Ishikawa (cell line): Measurements from ENCODE around the gene FIBCD1.

Source experiments
- CEBPB ChIP-seq: IDR thresholded peaks from 2 replicates; pipeline ENCODE4 v1.6.1; 2012
- CREB1 ChIP-seq: IDR thresholded peaks from 2 replicates; pipeline ENCODE4 v1.6.1; 2012; ENCODE audit warnings: low read depth
- EGR1 ChIP-seq: IDR thresholded peaks from 2 replicates; pipeline ENCODE4 v1.6.1; 2012
- EP300 ChIP-seq: IDR thresholded peaks from 2 replicates; pipeline ENCODE4 v1.6.1; 2012; ENCODE audit warnings: borderline replicate concordance
- FOXM1 ChIP-seq: IDR thresholded peaks from 2 replicates; pipeline ENCODE4 v1.6.1; 2012; ENCODE audit warnings: low read depth, borderline replicate concordance
- MAX ChIP-seq: IDR thresholded peaks from 2 replicates; pipeline ENCODE4 v1.6.1; 2012
- NFIC ChIP-seq: IDR thresholded peaks from 2 replicates; pipeline ENCODE4 v1.6.1; 2012
- RAD21 ChIP-seq: IDR thresholded peaks from 2 replicates; pipeline ENCODE4 v1.6.1; 2012; ENCODE audit warnings: low read depth
- REST ChIP-seq: IDR thresholded peaks from 2 replicates; pipeline ENCODE4 v1.6.1; 2012; ENCODE audit warnings: low read depth, mild to moderate bottlenecking
- TAF1 ChIP-seq: IDR thresholded peaks from 2 replicates; pipeline ENCODE4 v1.6.1; 2012; ENCODE audit warnings: low read depth, mild to moderate bottlenecking
- USF1 ChIP-seq: IDR thresholded peaks from 2 replicates; pipeline ENCODE4 v1.6.1; 2012
- YY1 ChIP-seq: IDR thresholded peaks from 2 replicates; pipeline ENCODE4 v1.6.1; 2012; ENCODE audit warnings: low read depth
- ZBTB7A ChIP-seq: IDR thresholded peaks from 2 replicates; pipeline ENCODE4 v1.6.1; 2012; ENCODE audit warnings: low read depth

- no peak for TF ChIP-seq REST
- TF ChIP-seq MAX: no peak
- no peak for TF ChIP-seq TAF1
- no peak for TF ChIP-seq CREB1
- no peak for TF ChIP-seq ZBTB7A
- no peak for TF ChIP-seq EP300
- no peak for TF ChIP-seq YY1
- TF ChIP-seq RAD21: no peak
- no peak for TF ChIP-seq CEBPB
- TF ChIP-seq NFIC: no peak
- TF ChIP-seq USF1: no peak
- TF ChIP-seq EGR1: no peak
- no peak for TF ChIP-seq FOXM1
Observed at GRCh38 chr9:130985606-130986162, 46.6 kb upstream of the FIBCD1 start.
